Measurements from ENCODE around the gene IKZF1.

GRCh38 chr7:50281680-50282445 is 22.7 kb upstream of the IKZF1 start:
- TF ChIP-seq POLR2A (IDR thresholded peaks at IDR 0.05): no peak
- TF ChIP-seq, protein P1, sequence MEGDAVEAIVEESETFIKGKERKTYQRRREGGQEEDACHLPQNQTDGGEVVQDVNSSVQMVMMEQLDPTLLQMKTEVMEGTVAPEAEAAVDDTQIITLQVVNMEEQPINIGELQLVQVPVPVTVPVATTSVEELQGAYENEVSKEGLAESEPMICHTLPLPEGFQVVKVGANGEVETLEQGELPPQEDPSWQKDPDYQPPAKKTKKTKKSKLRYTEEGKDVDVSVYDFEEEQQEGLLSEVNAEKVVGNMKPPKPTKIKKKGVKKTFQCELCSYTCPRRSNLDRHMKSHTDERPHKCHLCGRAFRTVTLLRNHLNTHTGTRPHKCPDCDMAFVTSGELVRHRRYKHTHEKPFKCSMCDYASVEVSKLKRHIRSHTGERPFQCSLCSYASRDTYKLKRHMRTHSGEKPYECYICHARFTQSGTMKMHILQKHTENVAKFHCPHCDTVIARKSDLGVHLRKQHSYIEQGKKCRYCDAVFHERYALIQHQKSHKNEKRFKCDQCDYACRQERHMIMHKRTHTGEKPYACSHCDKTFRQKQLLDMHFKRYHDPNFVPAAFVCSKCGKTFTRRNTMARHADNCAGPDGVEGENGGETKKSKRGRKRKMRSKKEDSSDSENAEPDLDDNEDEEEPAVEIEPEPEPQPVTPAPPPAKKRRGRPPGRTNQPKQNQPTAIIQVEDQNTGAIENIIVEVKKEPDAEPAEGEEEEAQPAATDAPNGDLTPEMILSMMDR (IDR thresholded peaks at IDR 0.05): no peak
- TF ChIP-seq POLR2AphosphoS5 (IDR thresholded peaks at IDR 0.05): no peak
